Astrocyte of the cerebellum (primary cell): Measurements from ENCODE around the gene SLC27A4.

Source experiments
- DNase-seq: peaks from one replicate; pipeline ENCODE4 v3.0.0-alpha.2; 2011; ENCODE audit warnings: low read depth
- H3K4me3 ChIP-seq: 2 replicates; pipeline ENCODE4 v1.5.1; 2011; ENCODE audit warnings: mild to moderate bottlenecking, low read depth, low read length, moderate library complexity
- CTCF ChIP-seq: IDR thresholded peaks from 2 replicates; pipeline ENCODE4 v1.5.1; 2012; ENCODE audit warnings: low read length, low read depth, moderate library complexity, mild to moderate bottlenecking; ENCODE audit errors: missing control alignments
- in situ Hi-C: cut with HindIII; loops from 2 replicates; pipeline ENCODE4 v1.10.0; 2017; ENCODE audit warnings: low sequenced_read_pairs

The SLC27A4 gene

DNA sequence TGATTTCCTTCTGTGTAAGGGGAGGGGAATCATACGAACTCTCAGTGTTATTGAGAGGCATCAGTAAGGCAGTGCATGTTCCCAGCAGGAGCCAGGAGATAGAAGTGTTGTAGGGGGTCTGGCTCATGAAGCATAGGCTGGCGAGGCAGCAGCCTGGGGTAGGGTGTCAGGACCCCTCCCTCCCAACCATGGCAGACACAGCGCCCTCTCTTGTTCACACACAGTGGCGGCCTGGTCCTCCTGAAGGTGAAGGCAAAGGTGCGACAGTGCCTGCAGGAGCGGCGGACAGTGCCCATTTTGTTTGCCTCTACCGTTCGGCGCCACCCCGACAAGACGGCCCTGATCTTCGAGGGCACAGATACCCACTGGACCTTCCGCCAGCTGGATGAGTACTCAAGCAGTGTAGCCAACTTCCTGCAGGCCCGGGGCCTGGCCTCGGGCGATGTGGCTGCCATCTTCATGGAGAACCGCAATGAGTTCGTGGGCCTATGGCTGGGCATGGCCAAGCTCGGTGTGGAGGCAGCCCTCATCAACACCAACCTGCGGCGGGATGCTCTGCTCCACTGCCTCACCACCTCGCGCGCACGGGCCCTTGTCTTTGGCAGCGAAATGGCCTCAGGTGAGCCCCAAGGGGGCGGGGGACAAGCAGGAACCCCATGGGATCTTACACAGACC is 4.7 kb downstream of the SLC27A4 start:
- DNase-seq = no peak
- TF ChIP-seq CTCF = no peak
- H3K4me3 ChIP-seq = no peak overlapping the region
- in situ Hi-C loops = no loop called here

DNA sequence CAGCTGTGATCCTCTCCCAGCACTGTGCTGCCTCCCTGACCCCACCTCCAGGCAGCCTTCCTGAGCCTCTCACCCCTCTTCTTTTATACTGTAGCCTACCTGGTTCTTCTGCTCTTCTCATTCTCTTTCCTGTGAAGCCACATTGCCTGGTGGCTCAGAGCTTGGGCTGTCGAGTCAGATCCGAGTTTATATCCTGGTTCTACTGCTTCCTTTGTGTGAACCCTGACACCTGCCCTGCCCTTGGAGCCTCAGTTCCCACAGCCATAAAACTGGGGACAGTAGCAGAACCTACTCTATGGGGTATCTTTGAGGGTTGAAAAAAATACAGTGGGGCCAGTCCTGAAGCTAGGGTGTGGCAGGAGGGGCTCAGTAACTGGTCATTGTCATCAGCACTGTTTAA is 8.8 kb downstream of the SLC27A4 start:
- no peak for TF ChIP-seq CTCF
- DNase-seq = no peak
- in situ Hi-C loops = no loop called here
- no peak overlapping the region for H3K4me3 ChIP-seq

DNA sequence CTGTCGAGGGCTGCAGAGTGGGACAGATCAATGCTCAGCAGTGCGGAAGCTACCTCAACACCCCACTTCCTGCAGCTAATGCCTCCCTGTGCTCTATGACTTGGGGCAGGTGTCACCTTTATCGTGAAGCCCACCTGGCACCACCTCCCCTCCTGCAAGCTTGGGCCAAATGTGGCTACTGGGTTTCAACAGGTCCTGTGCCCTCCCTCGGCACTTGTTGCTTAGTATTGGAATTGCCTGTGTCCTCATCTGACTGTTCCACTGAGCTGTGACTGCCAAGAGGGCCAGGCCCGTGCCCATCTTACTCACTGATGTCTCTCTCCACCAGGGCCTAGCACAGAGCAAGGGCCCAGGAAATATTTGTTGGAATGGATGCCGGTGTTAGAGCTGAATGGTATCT is 9.4 kb downstream of the SLC27A4 start:
- DNase-seq = no peak
- H3K4me3 ChIP-seq = no peak overlapping the region
- no peak for TF ChIP-seq CTCF
- in situ Hi-C loops = no loop called here

DNA sequence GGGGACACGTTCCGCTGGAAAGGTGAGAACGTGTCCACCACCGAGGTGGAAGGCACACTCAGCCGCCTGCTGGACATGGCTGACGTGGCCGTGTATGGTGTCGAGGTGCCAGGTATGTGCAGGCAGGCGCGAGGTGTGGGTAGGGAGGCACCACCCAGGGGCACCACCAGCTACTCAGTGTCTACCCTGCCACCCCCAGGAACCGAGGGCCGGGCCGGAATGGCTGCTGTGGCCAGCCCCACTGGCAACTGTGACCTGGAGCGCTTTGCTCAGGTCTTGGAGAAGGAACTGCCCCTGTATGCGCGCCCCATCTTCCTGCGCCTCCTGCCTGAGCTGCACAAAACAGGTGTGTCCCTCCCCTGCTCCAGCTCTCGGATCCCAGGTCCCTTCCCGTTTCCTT is 15.1 kb downstream of the SLC27A4 start:
- DNase-seq = no peak
- in situ Hi-C loops = no loop called here
- no peak for TF ChIP-seq CTCF
- H3K4me3 ChIP-seq = no peak overlapping the region

DNA sequence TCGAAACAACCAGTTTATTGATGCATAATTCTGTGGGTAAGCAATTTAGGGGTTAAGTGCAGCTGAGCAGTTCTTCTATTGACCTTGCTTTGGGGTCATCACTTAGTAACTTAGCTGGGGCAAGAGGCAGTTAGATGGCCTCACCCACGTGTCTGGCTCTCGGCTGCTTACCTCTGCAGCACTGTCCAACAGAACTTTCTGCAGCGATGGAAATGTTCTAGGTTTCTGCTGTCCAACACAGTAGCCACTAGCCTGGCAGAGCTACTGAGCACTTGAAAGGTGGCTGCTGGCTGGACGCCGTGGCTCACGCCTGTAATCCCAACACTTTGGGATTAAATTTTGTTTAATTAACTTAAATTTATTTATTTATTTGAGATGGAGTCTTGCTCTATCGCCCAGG is 17.8 kb downstream of the SLC27A4 start:
- no peak overlapping the region for H3K4me3 ChIP-seq
- TF ChIP-seq CTCF = no peak
- DNase-seq = no peak
- in situ Hi-C loops = no loop called here

DNA sequence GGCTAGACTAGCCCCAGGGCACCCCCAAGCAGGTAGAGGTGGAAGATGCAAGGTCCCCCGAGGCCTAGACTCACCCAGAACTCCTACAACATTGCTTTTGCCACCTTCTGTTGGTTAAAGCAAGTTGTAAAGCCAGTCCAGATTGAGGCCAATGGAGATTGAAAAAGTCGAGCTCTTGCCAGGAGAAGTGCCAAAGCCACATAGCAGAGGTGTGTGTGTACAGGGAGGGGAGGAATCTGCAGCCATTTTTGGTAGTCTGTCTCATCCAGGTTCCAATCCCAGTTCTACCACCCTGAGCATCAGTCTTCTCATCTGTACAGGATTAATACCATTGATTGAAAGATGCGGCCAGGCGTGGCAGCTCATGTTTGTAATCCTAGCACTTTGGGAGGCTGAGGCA is 18.5 kb downstream of the SLC27A4 start:
- no peak for DNase-seq
- no peak overlapping the region for H3K4me3 ChIP-seq
- in situ Hi-C loops = no loop called here
- TF ChIP-seq CTCF = no peak
